Heart right ventricle (tissue), 16 donors: ENCODE measurements around the gene HSBP1L1. TPM values are rescaled to one million over a fixed set of nuclear protein-coding genes. Genes with fewer than 3 reads are reported as not detected.

Experiments used
- ATAC-seq, 8 donors: fragments of 200-7000 bp; cut with Tn5 transposase; one replicate each; pipeline ENCODE4 v1.9.1; 2020; ENCODE audit warnings: mild to moderate bottlenecking in 8 of 8, moderate library complexity in 8 of 8, moderate number of reproducible peaks in 1 of 8
- DNase-seq, 2 donors: peaks; one replicate each; pipeline ENCODE4 v3.0.0-alpha.2; 2020
- H3K27ac ChIP-seq, 10 donors: fragments of 200-600 bp; sonication (generic) in 2 of 10; one replicate each; pipeline versions ENCODE4 v1.5.0 to v1.8.0; 2020 to 2022; ENCODE audit warnings: mild to moderate bottlenecking in 3 of 10
- H3K27me3 ChIP-seq, 7 donors: fragments of 200-600 bp; one replicate each; pipeline ENCODE4 v1.8.0; 2021 to 2022; ENCODE audit warnings: mild to moderate bottlenecking in 2 of 7
- H3K36me3 ChIP-seq, 9 donors: fragments of 200-600 bp; sonication (generic) in 1 of 9; one replicate each; pipeline versions ENCODE4 v1.5.0 to v1.8.0; 2020 to 2022; ENCODE audit warnings: mild to moderate bottlenecking in 2 of 9
- H3K4me1 ChIP-seq, 9 donors: fragments of 200-600 bp; sonication (generic) in 1 of 9; one replicate each; pipeline versions ENCODE4 v1.5.0 to v1.8.0; 2020 to 2022; ENCODE audit warnings: mild to moderate bottlenecking in 4 of 9
- H3K4me3 ChIP-seq, 10 donors: fragments of 200-600 bp; sonication (generic) in 2 of 10; one replicate each; pipeline versions ENCODE4 v1.5.0 to v1.8.0; 2020 to 2022; ENCODE audit warnings: mild to moderate bottlenecking in 7 of 10, moderate library complexity in 2 of 10
- H3K9me3 ChIP-seq, 11 donors: fragments of 200-600 bp in 10 of 11; sonication (generic) in 2 of 11; one replicate each; pipeline versions ENCODE4 v1.5.0 to v1.8.0; 2013 to 2022; ENCODE audit warnings: mild to moderate bottlenecking in 2 of 11, control low read depth in 1 of 11, moderate library complexity in 1 of 11
- CTCF ChIP-seq, 9 donors: fragments of 200-600 bp; sonication (generic) in 2 of 9; IDR thresholded peaks; one replicate each; pipeline versions ENCODE4 v1.5.0 to v1.8.0; 2021 to 2022; ENCODE audit warnings: antibody characterized with exemption in 9 of 9, mild to moderate bottlenecking in 5 of 9, moderate library complexity in 1 of 9
- whole genome bisulfite sequencing, 2 donors: extraction: QIAGEN DNeasy Blood & Tissue Kit; methylation state at CpG; one replicate each; pipeline ENCODE4 v1.1.7; 2013; ENCODE audit warnings: inconsistent platforms in 1 of 2; 5-methylcytosine and 5-hydroxymethylcytosine counted together
- intact Hi-C, 10 donors: fragments of 100-400 bp; cut with DNase I; formaldehyde crosslinking; loops; one replicate each; pipeline versions ENCODE4 v1.11.1 to v1.14.2; 2022
- long read RNA-seq, 3 donors: library from polyadenylated mRNA; unstranded; transcript quantifications; one replicate each; pipeline ENCODE4 v2.0.0, GENCODE V29; 2020 to 2021
- polyA plus RNA-seq, 2 donors: library from polyadenylated mRNA; stranded (reverse); fragments of 200-250 nt; gene quantifications; one replicate each; pipeline ENCODE4 v1.2.3, GENCODE V29; 2013
- total RNA-seq, 10 donors: library from RNA; stranded (reverse); fragmentation: NEBNext Ultra II Directional in 3 of 10; extraction: Animal tissue kit (Norgen Biotek cat#: 25700) in 3 of 10; gene quantifications; one replicate each; pipeline versions ENCODE4 v1.2.1 to v1.2.4, GENCODE V29; 2021 to 2023
- donor health status: Arrhythmogenic right ventricular cardiomyopathy.
- donor health status: ischemic (EF 13 %, LVEDD 7.1; RV severe dilation, severe dysfunction).
- donor health status: healthy with polysubstance abuse.
- donor health status: DM: no; HTN: yes; CAD: no.
- donor health status: DM: no; HTN: no; CAD: no.
- donor health status: ischemic (EF 25% LVEDD 6.9; RV normal size, moderate dysfunction).
- donor health status: ischemic (EF 25% LVEDD 5.7; RV mildly dilated, moderate dysfunction).
- donor health status: healthy.
- donor health status: DM: yes; HTN: yes; CAD: no.
- donor health status: Ischemic cardiomyopathy.
- donor health status: ischemic (EF 35%, LVEDD 5.7; RV mildly dilated, moderate dysfunction).
- donor health status: nonischemic (EF 11% LVEDD 7.7; RV severe dilation, severe dysfunction).
- donor health status: DM: yes; HTN: yes; CAD: no.
- donor health status: PGD.
- donor health status: ischemic (EF 29% LVEDD 5.4; RV normal size, mild dysfunction).
- donor health status: nonischemic (EF 23%, LVEDD 6.1; RV moderate dilation, normal function).

Gene HSBP1L1
- total RNA-seq (10 to 100 TPM in 2 of 10 donors, 1 to 10 TPM in 8; 4.1 to 12.9 (median 6.4) TPM), polyA plus RNA-seq (10 to 100 TPM in 1 of 2 donors, 1 to 10 TPM in 1; 3.8 to 56.5 TPM)
- long read RNA-seq, donor 1, partial matches to known transcripts = 0 of 2 reads
- long read RNA-seq, donor 1, other reads (novel, unspliced or antisense) = 0 of 2 reads
- long read RNA-seq, donor 2, partial matches to known transcripts = 1 of 3 reads
- long read RNA-seq, donor 2, other reads (novel, unspliced or antisense) = 0 of 3 reads
- long read RNA-seq, donor 3, partial matches to known transcripts = 0 of 2 reads
- long read RNA-seq, donor 3, other reads (novel, unspliced or antisense) = 2 of 2 reads

DNA sequence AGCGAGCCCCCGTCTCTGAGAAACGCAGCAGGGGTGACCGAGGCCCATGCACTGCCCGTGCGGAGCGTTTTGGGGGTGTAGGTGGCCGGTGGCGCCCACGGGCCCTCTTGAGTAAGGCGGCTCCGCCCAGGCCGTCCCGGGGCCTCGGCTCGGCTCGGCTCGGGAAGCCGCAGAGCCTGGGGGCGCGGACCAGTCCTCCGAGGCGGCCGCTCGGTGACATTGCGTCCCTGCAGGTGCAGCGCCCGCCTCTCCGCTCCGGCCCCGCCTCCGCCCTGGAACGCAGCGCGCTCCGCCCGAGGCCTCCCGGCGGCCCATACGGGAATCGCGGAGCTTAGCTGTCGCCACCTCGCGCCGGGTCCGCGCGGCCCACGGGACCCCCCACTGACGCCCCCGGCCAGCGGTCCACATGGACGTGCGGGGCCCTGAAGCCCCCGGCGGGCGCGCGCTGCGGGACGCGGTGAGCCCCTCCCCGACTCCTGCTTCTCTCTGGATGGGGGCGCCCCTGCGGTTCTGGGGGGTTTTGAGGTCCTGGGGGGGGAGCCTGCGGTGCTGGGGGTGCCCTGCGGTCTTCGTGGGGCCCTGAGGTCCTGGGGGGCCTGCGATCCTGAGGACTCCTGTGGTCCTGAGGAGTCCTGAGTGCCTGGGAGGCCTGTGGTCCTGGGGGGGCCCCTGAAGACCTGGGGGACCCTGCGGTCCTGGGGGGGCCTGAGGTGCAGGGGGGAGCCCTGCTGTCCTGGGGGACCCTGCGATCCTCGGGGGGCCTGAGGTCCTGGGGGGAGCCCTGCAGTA, at the start of gene HSBP1L1:
Gene HSBP1L1, plus strand, starts transcription at position 314 of the 789 bp plus-strand sequence. Its CDS starts 93 bp downstream, at position 407.
- TF ChIP-seq CTCF (IDR thresholded peaks at IDR 0.05) = peak in 7 of 9 donors; percentile 12 to 50 (median 26)
- DNase-seq (peak in 1 of 2 donors; percentile 74), ATAC-seq (peak; percentile 78 to 90 (median 86))
- Histone ChIP-seq H3K36me3 (peaks cover 0 to 28% (median 3%) of the 10 kb centered on the region in 9 donors), H3K27ac (peak within 1 kb of the TSS; percentile 0 to 86 (median 70)), H3K4me3 (peak within 1 kb of the TSS; percentile 41 to 81 (median 66)), H3K9me3 (no peaks in the 10 kb centered on the region), H3K4me1 (peaks cover 2 to 30% (median 9%) of the 10 kb centered on the region in 9 donors), H3K27me3 (peaks cover 0 to 9% (median 0%) of the 10 kb centered on the region in 7 donors)
- 3% methylated on average over 56 to 73 of the region's 73 CpGs for WGBS, 2 donors
- intact Hi-C loops = no loop called here

DNA sequence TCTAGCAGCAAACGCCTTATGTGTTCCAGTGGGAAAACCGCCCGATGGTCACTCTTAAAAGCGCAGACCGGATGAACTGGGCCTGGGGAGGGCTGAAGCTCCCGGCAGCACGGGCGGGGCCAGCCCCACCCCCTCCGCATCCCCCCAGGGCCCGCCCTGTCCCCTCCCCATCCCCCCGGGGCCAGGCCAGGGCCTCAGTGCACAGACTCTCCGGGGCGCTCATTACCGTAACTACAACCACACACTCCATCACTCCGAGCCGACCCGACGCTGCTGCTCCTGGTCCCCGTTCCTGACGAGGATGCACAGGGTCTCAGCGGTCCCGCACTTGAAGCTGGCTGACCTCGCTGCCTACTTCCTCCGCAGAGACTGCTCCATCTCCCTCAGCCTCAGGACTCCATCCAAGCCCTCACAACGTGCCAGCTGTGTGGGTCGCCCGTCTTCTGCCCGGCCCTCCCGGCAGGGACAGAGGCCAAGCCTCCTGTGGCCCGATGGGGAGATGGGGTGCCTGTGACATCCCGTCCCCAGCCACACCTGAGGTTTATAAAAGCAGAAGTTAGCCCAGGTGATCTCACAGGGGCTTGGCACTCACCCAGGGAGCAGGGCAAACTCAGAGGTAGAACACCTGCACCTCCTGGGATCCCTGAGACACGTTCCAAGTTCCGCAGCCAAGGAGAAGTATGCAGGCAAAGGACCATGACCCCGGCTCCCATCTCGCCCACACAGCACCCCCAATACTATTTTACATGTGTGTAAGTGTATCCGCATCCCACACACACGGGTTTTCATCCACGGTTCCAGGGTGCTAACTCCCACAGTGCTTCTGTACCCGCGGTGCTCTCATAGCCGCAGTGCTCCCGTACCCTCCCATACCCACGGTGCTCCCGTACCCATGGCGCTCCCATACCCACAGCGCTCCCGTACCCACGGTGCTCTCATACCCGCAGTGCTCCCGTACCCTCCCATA, 49.0 kb upstream of the HSBP1L1 start:
- TF ChIP-seq CTCF (IDR thresholded peaks at IDR 0.05) = no peak
- Histone ChIP-seq H3K4me1 (peaks cover 0 to 9% (median 0%) of the 10 kb centered on the region in 9 donors), H3K9me3 (no peaks in the 10 kb centered on the region), H3K27me3 (no peaks in the 10 kb centered on the region), H3K27ac (no peak overlapping the region), H3K36me3 (peaks cover 0 to 66% (median 20%) of the 10 kb centered on the region in 9 donors), H3K4me3 (no peak overlapping the region)
- peak in 2 of 8 donors; percentile 13 to 43 for ATAC-seq
- DNase-seq = no peak
- WGBS, 2 donors = 94 to 95% methylated on average over 50 of the region's 50 CpGs
- intact Hi-C loops = no loop called here

DNA sequence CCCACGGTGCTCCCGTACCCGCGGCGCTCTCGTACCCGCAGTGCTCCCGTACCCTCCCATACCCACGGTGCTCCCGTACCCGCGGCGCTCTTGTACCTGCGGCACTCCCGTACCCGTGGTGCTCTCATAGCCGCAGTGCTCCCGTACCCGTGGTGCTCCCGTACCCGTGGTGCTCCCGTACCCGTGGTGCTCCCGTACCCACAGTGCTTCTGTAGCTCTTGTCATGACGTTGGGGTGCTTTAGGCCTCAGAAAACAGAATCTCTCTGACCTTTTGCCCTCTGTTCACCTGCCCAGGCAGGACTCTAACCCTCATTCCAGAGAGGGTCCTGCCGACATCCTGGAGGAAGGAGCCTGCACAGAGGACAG, 48.3 kb upstream of the HSBP1L1 start:
- Histone ChIP-seq H3K36me3 (peaks cover 0 to 66% (median 20%) of the 10 kb centered on the region in 9 donors), H3K4me3 (no peak overlapping the region), H3K9me3 (no peaks in the 10 kb centered on the region), H3K27me3 (no peaks in the 10 kb centered on the region), H3K27ac (no peak overlapping the region), H3K4me1 (peaks cover 0 to 9% (median 0%) of the 10 kb centered on the region in 9 donors)
- DNase-seq (no peak), ATAC-seq (no peak)
- no peak for TF ChIP-seq CTCF (IDR thresholded peaks at IDR 0.05)
- 85 to 93% methylated on average over 25 to 26 of the region's 26 CpGs for WGBS, 2 donors
- intact Hi-C loops = no loop called here
